D721Med (cell line): ENCODE results near the gene GALNT16.

Experiments
- DNase-seq: peaks from one replicate; pipeline ENCODE4 v3.0.0; 2011; ENCODE audit warnings: low spot score; ENCODE audit not compliant: insufficient read length
- FAIRE-seq: peaks from 2 replicates; lab custom pipeline; 2011; peaks lifted over from hg19 to GRCh38; lab: Jason Lieb, UNC
- CTCF ChIP-seq: IDR thresholded peaks from 2 replicates; pipeline ENCODE4 v1.5.1; 2012; ENCODE audit warnings: mild to moderate bottlenecking, control low read depth; ENCODE audit not compliant: insufficient read depth; ENCODE audit errors: missing control alignments

The GALNT16 gene

GRCh38 chr14:69317780-69318179, 57.8 kb downstream of the GALNT16 start:
- no peak for DNase-seq
- no peak for TF ChIP-seq CTCF
- FAIRE-seq: no peak

GRCh38 chr14:69318241-69318640, 58.3 kb downstream of the GALNT16 start:
- TF ChIP-seq CTCF: no peak
- no peak for FAIRE-seq
- DNase-seq: no peak

DNA sequence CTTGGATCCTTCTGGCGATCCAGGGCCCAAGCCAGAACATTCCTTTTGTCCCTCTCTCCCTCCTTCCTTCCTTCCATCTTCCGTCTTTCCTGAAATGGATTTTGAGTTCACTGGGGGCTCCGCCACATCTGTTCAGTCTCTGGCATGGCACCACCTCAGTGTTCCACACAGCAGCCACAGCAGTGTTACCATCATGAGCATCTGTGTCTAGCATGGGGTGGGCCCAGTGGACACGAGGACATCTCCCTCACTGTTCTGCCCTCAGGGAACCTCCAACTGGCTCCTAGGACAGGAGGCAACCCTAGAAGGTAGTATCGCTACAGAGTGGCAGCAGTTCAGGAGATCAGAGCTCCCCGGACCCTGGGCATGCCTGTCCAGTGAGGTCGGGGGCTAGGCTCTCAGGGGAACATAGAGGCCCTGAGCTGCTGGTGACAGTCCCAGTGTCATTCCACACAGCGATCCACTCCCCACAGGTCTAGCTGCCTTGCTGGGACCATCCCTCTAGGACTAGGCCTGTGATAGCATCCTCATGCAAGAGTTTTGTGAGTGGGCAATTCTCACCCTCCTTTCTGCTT, 59.0 kb downstream of the GALNT16 start:
- FAIRE-seq: no peak
- TF ChIP-seq CTCF: no peak
- no peak for DNase-seq

GRCh38 chr14:69319911-69320310, 60.0 kb downstream of the GALNT16 start:
- DNase-seq (no peak), FAIRE-seq (no peak)
- no peak for TF ChIP-seq CTCF

- no peak for DNase-seq
- no peak for TF ChIP-seq CTCF
- FAIRE-seq: no peak
Observed at GRCh38 chr14:69320581-69321365, 60.8 kb downstream of the GALNT16 start.

- FAIRE-seq (no peak), DNase-seq (no peak)
- no peak for TF ChIP-seq CTCF
Observed at GRCh38 chr14:69321601-69322330, 61.8 kb downstream of the GALNT16 start.
